Upper lobe of left lung (tissue), 4 donors: Measurements from ENCODE around the gene NHSL2.

Experiments used
- CTCF ChIP-seq, 6 experiments: fragments of 450-650 bp in 4 of 6; fragments of 200-600 bp in 2 of 6; sonication (generic) in 2 of 6; IDR thresholded peaks; one replicate each; pipeline ENCODE4 v1.5.1; 2016 to 2019; ENCODE audit warnings: antibody characterized with exemption in 6 of 6
- EP300 ChIP-seq, 4 donors: sonication (generic); formaldehyde crosslinking; IDR thresholded peaks; one replicate each; pipeline ENCODE4 v1.5.1; 2017; ENCODE audit warnings: antibody characterized with exemption in 4 of 4, control low read depth in 2 of 4
- POLR2A ChIP-seq, 4 donors: fragments of 450-650 bp; IDR thresholded peaks; one replicate each; pipeline ENCODE4 v1.5.1; 2016 to 2017; ENCODE audit warnings: antibody characterized with exemption in 4 of 4, mild to moderate bottlenecking in 2 of 4
- POLR2AphosphoS5 ChIP-seq, 2 donors: sonication (generic); formaldehyde crosslinking; IDR thresholded peaks; one replicate each; pipeline ENCODE4 v1.5.1; 2017; ENCODE audit warnings: antibody characterized with exemption in 2 of 2

- TF ChIP-seq CTCF (IDR thresholded peaks at IDR 0.05), result no peak
- TF ChIP-seq POLR2A (IDR thresholded peaks at IDR 0.05), result no peak
- TF ChIP-seq POLR2AphosphoS5 (IDR thresholded peaks at IDR 0.05), result no peak
- no peak for TF ChIP-seq EP300 (IDR thresholded peaks at IDR 0.05)
Measured at GRCh38 chrX:72128183-72128834, 217.7 kb downstream of the NHSL2 start.
